GM12865 (cell line): ENCODE results near the gene TMEM116.
A peak's percentile ranks its signal among the peaks of the same experiment; 100 is the strongest.
"Not testable (repeated sequence)": the region's sequence is repeated elsewhere in the genome, so short reads cannot be mapped to it uniquely, and the experiment has no call there.

Source experiments
- DNase-seq: peaks from one replicate; pipeline ENCODE4 v3.0.0; 2010; ENCODE audit warnings: low read depth
- H3K4me3 ChIP-seq: 2 replicates; pipeline ENCODE4 v1.5.1; 2011; ENCODE audit warnings: mild to moderate bottlenecking, low read depth, low read length, control low read depth
- TF ChIP-seq, protein P1 (sequence below): IDR thresholded peaks from 2 replicates; pipeline ENCODE4 v1.5.1; 2011; ENCODE audit warnings: low read length, control low read depth, low read depth, inconsistent platforms; ENCODE audit not compliant: insufficient read depth; ENCODE audit errors: missing control alignments

Gene TMEM116

DNA sequence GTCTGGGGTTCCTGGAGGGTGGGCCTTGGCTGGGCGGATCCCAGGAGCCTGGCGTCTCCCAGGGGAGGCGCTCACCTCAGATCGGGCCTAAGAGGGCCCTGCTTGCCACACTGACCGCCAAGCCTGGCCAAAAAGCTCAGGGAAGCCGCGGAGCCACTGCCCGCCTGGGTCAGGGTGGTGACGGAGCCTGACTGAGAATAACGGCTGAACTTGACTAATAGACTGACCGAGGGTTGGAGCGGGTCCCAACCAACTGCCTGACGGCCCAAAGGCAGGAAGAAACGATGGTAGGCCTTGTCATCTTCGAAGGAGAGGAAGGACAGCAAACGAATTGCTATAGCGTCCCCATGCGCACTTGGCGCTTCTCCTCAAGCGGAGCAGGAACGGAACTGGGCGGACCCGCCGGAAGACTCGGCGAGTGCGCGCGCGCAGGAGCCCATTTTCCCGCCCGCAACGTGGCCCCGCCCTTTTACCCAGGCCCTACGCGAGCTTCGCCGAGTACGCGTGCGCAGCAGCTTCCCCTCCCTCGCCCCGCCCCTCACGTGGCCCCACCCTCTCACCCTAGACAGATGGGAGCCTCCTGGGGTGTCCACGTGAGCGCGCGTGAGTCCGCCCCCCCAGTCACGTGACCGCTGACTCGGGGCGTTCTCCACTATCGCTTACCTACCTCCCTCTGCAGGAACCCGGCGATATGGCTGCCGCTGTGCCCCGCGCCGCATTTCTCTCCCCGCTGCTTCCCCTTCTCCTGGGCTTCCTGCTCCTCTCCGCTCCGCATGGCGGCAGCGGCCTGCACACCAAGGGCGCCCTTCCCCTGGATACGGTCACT lies at the start of gene TMEM116, which contains the start of gene ERP29:
Gene TMEM116 (minus strand): TSS at position 391 of the 826 bp plus-strand sequence. CDS start 7,895 bp downstream, outside the sequence.
Gene ERP29 (plus strand): TSS at position 652 of the 826 bp plus-strand sequence. CDS start 40 bp downstream, at position 692.
- peak; percentile 100 for DNase-seq
- TF ChIP-seq, protein P1, sequence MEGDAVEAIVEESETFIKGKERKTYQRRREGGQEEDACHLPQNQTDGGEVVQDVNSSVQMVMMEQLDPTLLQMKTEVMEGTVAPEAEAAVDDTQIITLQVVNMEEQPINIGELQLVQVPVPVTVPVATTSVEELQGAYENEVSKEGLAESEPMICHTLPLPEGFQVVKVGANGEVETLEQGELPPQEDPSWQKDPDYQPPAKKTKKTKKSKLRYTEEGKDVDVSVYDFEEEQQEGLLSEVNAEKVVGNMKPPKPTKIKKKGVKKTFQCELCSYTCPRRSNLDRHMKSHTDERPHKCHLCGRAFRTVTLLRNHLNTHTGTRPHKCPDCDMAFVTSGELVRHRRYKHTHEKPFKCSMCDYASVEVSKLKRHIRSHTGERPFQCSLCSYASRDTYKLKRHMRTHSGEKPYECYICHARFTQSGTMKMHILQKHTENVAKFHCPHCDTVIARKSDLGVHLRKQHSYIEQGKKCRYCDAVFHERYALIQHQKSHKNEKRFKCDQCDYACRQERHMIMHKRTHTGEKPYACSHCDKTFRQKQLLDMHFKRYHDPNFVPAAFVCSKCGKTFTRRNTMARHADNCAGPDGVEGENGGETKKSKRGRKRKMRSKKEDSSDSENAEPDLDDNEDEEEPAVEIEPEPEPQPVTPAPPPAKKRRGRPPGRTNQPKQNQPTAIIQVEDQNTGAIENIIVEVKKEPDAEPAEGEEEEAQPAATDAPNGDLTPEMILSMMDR, result peak; percentile 48
- H3K4me3 ChIP-seq, result peak within 1 kb of the TSS; percentile 99

DNA sequence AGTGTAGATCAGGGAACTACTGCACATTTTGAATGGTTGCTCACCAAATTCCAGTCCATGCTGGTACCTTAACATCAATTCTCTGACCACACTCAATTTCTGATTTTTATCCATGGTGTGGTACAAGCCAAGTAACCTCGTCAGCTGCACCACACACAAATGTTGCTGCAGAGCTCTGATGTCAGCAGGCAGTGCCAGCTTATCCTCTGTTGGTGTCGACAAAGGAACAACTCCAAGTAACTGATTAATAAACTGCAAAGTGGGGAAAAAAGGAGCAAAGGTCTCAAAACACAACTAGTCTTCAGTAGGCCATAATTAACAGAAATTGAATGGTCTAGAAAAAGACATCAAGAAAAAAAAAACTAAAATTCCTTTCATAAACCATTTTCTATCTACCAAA lies 48.2 kb upstream of the TMEM116 start:
- H3K4me3 ChIP-seq, result no peak overlapping the region
- TF ChIP-seq, protein P1, result no peak
- no peak for DNase-seq

DNA sequence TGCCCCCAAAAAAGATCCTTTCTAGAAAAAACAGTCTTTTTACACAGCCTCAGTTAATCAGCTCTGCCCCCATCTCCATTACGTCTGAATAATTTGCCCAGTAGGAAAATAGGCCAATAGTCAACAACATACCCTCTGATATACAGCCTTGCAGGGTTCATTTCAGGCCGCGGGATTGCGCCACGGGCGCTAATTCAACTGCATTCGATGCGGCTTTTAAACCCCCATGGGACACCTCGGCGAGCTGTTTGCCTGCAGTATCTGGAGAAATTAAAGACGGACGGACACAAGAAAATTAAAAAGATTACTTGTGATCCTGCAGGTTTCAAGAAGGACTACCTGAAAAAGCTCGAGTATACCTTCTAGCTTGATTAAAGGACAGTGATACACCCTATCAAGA lies 36.4 kb upstream of the TMEM116 start:
- no peak for DNase-seq
- TF ChIP-seq, protein P1, result no peak
- no peak overlapping the region for H3K4me3 ChIP-seq

DNA sequence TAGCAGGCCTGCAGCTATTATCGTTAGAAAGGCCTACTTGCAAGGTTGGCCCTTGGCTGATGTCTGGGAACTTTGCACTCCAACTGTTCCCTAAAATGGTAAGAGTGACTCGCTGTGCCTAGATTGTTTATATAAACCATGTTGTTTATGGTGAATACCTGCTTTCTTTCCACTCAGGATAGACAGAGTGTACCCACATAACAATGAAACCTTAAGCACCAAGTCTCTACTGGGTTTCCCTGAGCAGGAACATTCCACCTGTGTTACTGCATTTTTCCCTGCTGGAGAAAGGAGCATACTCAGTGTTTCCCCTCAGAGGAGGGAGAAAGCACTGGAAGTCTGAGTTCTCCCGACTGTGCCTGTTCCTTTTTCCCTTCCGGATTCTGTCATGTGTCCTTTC lies 33.0 kb upstream of the TMEM116 start:
- DNase-seq, result no peak
- TF ChIP-seq, protein P1, result no peak
- H3K4me3 ChIP-seq, result no peak overlapping the region

DNA sequence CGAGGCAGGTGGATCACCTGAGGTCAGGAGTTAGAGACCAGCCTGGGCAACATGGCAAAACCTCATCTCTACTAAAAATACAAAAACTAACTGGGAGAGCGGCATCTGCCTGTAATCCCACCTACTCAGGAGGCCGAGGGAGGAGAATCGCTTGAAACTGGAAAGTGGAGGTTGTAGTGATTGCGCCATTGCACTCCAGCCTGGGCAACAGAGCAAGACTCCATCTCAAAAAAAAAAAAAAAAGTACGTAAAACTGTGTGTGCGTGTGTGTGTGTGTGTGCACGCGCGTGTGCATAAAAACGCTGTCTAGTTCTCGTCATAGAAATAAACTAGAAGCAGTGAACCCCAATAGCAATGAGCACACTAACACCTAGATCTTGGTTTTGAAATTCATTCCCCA lies 23.6 kb upstream of the TMEM116 start:
- H3K4me3 ChIP-seq, DNase-seq: not testable (repeated sequence)

DNA sequence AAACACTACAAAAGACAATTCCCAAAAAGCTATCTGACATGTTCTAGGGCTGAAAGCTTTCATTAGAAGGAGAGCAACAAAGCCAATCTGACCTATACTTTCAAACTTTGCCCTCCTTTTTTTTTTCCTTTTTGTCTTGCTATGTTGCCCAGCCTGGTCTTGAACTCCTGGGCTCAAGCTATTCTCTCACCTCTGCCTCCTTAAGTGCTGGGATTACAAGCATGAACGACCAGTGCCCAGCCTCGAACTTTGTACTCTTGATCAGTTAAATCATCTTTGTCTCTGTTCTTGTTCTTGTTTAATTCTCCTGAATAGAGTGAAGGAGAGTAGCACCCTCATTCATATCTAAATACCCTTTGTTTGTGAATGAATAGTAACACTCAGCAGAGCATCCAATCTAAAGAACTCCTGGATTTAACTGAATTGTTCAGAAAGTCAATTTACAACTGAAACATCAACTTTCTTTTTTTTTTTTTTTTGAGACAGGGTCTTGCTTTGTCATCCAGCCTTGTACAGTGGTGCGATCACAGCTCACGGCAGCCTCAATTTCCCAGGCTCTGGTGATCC lies 22.3 kb upstream of the TMEM116 start:
- H3K4me3 ChIP-seq, result no peak overlapping the region
- DNase-seq, result no peak
- TF ChIP-seq, protein P1, result no peak

DNA sequence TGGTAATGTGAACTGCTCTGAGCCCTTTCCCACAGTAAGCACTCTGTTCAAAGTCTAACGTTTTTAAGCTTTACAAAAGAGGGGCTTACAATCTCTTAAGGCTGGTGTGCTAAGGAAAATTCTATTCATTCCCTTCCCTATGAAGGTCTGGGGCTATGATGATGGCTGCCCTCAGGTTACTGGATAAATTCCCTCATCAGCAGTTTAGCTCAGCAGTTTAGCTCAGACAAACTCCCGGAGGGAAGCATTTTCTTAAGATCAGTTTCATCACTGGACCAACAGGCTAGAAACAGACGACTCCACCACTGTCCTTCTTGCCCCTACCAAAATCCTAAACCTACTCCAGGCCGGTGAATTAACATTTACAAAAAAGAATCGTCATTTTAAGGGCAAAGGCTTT lies 19.3 kb upstream of the TMEM116 start:
- DNase-seq, result no peak
- TF ChIP-seq, protein P1, result no peak
- no peak overlapping the region for H3K4me3 ChIP-seq
